OCI-LY3 (cell line): ENCODE data around the gene MAPKAPK3.

Experiments used
- H2AFZ ChIP-seq: fragments of 200-600, 300-600 bp; shearing (Covaris generic); 2 replicates; pipeline ENCODE4 v1.6.0; 2014; ENCODE audit warnings: antibody characterized with exemption, low read depth, low read length
- H3K27ac ChIP-seq: fragments of 200-600, 300-600 bp; sonication (generic); 2 replicates; pipeline ENCODE4 v1.5.1; 2014; ENCODE audit warnings: mild to moderate bottlenecking, low read length, moderate library complexity, mixed read lengths
- H3K27me3 ChIP-seq: fragments of 200-600, 300-600 bp; sonication (generic); 2 replicates; pipeline ENCODE4 v1.6.1; 2014; ENCODE audit warnings: low read depth, low read length, mixed read lengths
- H3K36me3 ChIP-seq: fragments of 200-600, 300-600 bp; sonication (generic); replicated peaks from 2 replicates; pipeline ENCODE3; 2014; ENCODE audit warnings: low read depth, low read length, mixed read lengths
- H3K4me1 ChIP-seq: fragments of 300-600, 200-600 bp; sonication (generic); 2 replicates; pipeline ENCODE4 v1.6.1; 2014; ENCODE audit warnings: low read length, mixed read lengths
- H3K4me2 ChIP-seq: fragments of 200-600, 300-600 bp; sonication (generic); 2 replicates; pipeline ENCODE4 v1.6.1; 2014; ENCODE audit warnings: low read length, mixed read lengths
- H3K4me3 ChIP-seq: fragments of 300-600, 200-600 bp; sonication (generic); 2 replicates; pipeline ENCODE4 v1.5.1; 2014; ENCODE audit warnings: antibody characterized with exemption, mild to moderate bottlenecking, low read length, moderate library complexity
- H3K79me2 ChIP-seq: fragments of 300-600, 200-600 bp; shearing (Covaris generic); 2 replicates; pipeline ENCODE4 v1.6.1; 2014; ENCODE audit warnings: mild to moderate bottlenecking, low read length, mixed read lengths
- H3K9ac ChIP-seq: fragments of 300-600, 200-600 bp; shearing (Covaris generic); 2 replicates; pipeline ENCODE4 v1.6.0; 2014; ENCODE audit warnings: mild to moderate bottlenecking, low read length, moderate library complexity
- H3K9me3 ChIP-seq: fragments of 200-600, 300-600 bp; shearing (Covaris generic); 2 replicates; pipeline ENCODE4 v1.6.1; 2014; ENCODE audit warnings: low read length, mixed read lengths; ENCODE audit not compliant: insufficient read depth
- H4K20me1 ChIP-seq: fragments of 200-600, 300-600 bp; sonication (generic); 2 replicates; pipeline ENCODE4 v1.6.1; 2016; ENCODE audit warnings: low read length, mixed read lengths; ENCODE audit not compliant: insufficient read depth
- EZH2phosphoT487 ChIP-seq: fragments of 200-600 bp; shearing (Covaris generic); IDR thresholded peaks from 2 replicates; pipeline ENCODE4 v1.6.1; 2018; ENCODE audit warnings: antibody characterized with exemption, mixed run types, low read depth
- TF ChIP-seq, protein P1 (sequence below): fragments of 200-600, 300-600 bp; sonication (generic); IDR thresholded peaks from 2 replicates; pipeline ENCODE4 v1.5.1; 2014; ENCODE audit warnings: antibody characterized with exemption, low read length, low read depth

Gene MAPKAPK3

DNA sequence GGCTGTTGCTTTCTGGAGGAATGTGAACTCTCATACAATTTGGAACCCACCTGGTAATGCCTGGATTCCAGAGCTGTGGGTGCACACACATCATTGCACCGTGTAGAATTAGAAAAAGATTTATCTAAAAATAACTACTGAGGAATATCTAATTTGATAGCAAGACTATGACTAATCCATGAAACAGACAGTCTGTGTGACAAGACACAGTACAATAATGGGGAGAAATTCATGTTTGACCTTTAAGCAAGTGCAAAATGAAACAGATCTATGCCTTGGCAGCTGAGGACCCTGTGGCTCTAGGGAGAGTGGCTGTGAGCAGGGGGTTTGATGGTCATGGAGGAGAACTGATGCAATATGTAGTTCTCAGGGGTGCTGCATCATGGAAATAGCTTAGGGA is 49.9 kb downstream of the MAPKAPK3 start:
- H3K79me2 ChIP-seq = no peaks in the 10 kb centered on the region
- no peaks in the 10 kb centered on the region for H3K36me3 ChIP-seq
- peaks cover 34% of the 10 kb centered on the region for H3K27me3 ChIP-seq
- H3K9me3 ChIP-seq = no peaks in the 10 kb centered on the region
- H4K20me1 ChIP-seq = no peaks in the 10 kb centered on the region
- H3K9ac ChIP-seq = no peak overlapping the region
- peaks cover 5% of the 10 kb centered on the region for H3K4me1 ChIP-seq
- no peak overlapping the region for H3K4me2 ChIP-seq
- no peak overlapping the region for H3K27ac ChIP-seq
- H3K4me3 ChIP-seq = no peak overlapping the region
- no peak overlapping the region for H2AFZ ChIP-seq
- no peak for TF ChIP-seq EZH2phosphoT487
- TF ChIP-seq, protein P1, sequence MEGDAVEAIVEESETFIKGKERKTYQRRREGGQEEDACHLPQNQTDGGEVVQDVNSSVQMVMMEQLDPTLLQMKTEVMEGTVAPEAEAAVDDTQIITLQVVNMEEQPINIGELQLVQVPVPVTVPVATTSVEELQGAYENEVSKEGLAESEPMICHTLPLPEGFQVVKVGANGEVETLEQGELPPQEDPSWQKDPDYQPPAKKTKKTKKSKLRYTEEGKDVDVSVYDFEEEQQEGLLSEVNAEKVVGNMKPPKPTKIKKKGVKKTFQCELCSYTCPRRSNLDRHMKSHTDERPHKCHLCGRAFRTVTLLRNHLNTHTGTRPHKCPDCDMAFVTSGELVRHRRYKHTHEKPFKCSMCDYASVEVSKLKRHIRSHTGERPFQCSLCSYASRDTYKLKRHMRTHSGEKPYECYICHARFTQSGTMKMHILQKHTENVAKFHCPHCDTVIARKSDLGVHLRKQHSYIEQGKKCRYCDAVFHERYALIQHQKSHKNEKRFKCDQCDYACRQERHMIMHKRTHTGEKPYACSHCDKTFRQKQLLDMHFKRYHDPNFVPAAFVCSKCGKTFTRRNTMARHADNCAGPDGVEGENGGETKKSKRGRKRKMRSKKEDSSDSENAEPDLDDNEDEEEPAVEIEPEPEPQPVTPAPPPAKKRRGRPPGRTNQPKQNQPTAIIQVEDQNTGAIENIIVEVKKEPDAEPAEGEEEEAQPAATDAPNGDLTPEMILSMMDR = no peak

DNA sequence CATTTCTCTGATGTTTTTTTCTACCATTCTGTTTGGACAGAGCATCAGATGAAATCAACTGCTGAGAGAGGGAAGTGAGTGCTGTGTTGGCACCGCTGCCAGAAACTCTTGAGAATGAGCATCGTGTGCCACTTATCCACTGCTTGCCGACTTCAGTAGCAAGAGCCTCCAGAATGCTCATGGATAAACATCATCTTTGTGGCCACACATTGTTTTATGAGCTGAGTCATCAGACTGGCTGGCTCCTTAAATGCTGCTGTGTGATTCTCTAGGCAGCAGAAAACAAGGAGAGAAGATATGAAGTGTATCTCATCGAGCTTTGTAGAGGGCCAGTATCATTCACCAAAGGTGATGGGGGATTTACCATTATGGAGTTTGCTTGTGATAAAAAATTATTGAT is 54.4 kb downstream of the MAPKAPK3 start:
- no peaks in the 10 kb centered on the region for H3K36me3 ChIP-seq
- H3K4me3 ChIP-seq = no peak overlapping the region
- no peak overlapping the region for H3K9ac ChIP-seq
- H4K20me1 ChIP-seq = 0 out of 2 replicates have a peak, but pooled peaks cover 12% of the 10 kb centered on the region
- no peak overlapping the region for H3K4me2 ChIP-seq
- TF ChIP-seq, protein P1 = no peak
- no peak for TF ChIP-seq EZH2phosphoT487
- H3K27me3 ChIP-seq = peaks cover 60% of the 10 kb centered on the region
- no peak overlapping the region for H3K27ac ChIP-seq
- no peaks in the 10 kb centered on the region for H3K79me2 ChIP-seq
- peaks cover 11% of the 10 kb centered on the region for H3K4me1 ChIP-seq
- no peak overlapping the region for H2AFZ ChIP-seq
- no peaks in the 10 kb centered on the region for H3K9me3 ChIP-seq

DNA sequence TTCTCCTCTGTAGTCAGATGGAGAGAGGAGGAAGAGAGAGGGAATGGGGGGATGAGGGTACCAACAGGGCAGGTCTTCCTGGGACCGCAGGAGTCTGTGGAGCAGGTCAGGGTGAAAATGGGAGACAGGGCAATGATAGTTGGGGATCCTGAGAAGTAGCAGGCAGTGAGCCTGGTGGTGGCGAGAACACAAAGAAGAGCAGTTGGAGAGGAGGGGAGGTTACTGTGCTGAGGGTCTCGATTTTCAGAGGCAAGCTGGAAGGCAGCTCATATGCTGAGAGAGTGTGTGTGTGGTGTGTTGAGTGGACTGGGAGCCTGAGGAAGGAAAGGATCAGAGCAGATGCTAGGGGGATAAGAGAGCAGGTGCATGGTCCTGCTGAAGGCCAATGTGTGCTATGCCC is 55.7 kb downstream of the MAPKAPK3 start:
- no peak overlapping the region for H3K27ac ChIP-seq
- H3K36me3 ChIP-seq = no peaks in the 10 kb centered on the region
- no peak overlapping the region for H2AFZ ChIP-seq
- H4K20me1 ChIP-seq = 0 out of 2 replicates have a peak, but pooled peaks cover 12% of the 10 kb centered on the region
- H3K4me2 ChIP-seq = no peak overlapping the region
- no peak overlapping the region for H3K4me3 ChIP-seq
- H3K27me3 ChIP-seq = peaks cover 60% of the 10 kb centered on the region
- H3K9ac ChIP-seq = no peak overlapping the region
- peaks cover 17% of the 10 kb centered on the region for H3K4me1 ChIP-seq
- no peaks in the 10 kb centered on the region for H3K9me3 ChIP-seq
- TF ChIP-seq EZH2phosphoT487 = no peak
- TF ChIP-seq, protein P1 = no peak
- H3K79me2 ChIP-seq = no peaks in the 10 kb centered on the region

DNA sequence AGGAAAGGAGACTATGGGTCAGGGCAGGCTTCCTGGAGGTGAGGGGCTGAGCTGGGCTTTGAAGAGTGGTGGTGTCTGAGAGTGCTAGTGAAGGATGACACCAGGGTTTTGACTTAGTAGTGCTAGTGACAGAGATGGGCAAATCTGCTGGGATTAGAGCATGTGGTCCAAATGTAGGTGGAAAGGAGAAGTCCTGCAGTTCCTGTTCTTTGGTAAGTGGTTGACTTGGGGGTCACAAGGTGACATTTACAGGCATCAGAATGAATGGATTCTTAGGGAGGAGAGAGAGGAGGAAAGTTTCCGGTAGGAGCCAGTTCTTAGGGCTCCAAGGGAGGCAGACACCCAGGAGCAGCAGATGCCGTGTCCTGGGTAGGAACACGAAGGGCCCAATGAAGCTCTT is 57.0 kb downstream of the MAPKAPK3 start:
- no peak for TF ChIP-seq EZH2phosphoT487
- TF ChIP-seq, protein P1 = no peak
- H3K4me1 ChIP-seq = peaks cover 17% of the 10 kb centered on the region
- 0 out of 2 replicates have a peak, but pooled peaks cover 12% of the 10 kb centered on the region for H4K20me1 ChIP-seq
- no peak overlapping the region for H3K4me2 ChIP-seq
- no peaks in the 10 kb centered on the region for H3K9me3 ChIP-seq
- H2AFZ ChIP-seq = no peak overlapping the region
- H3K36me3 ChIP-seq = no peaks in the 10 kb centered on the region
- no peak overlapping the region for H3K27ac ChIP-seq
- H3K9ac ChIP-seq = no peak overlapping the region
- H3K27me3 ChIP-seq = peaks cover 54% of the 10 kb centered on the region
- H3K4me3 ChIP-seq = no peak overlapping the region
- no peaks in the 10 kb centered on the region for H3K79me2 ChIP-seq
